Keratinocyte (primary cell): ENCODE data around the gene NCK2. TPM values are rescaled to one million over a fixed set of nuclear protein-coding genes. Genes with fewer than 3 reads are reported as not detected.

Experiments
- DNase-seq: peaks from one replicate; pipeline ENCODE4 v3.0.0-alpha.2; 2011; ENCODE audit warnings: low read depth, missing footprints, low spot score
- FAIRE-seq: peaks from 2 replicates; lab custom pipeline; 2011; peaks lifted over from hg19 to GRCh38; lab: Jason Lieb, UNC
- H2AFZ ChIP-seq: 2 replicates; pipeline ENCODE4 v1.6.0; 2012; ENCODE audit warnings: low read length, control low read depth, inconsistent platforms; ENCODE audit not compliant: control insufficient read depth
- H3K27ac ChIP-seq: 2 replicates; pipeline ENCODE4 v1.5.1; 2011; ENCODE audit warnings: low read length; ENCODE audit not compliant: control insufficient read depth, insufficient read depth
- H3K27me3 ChIP-seq: 3 replicates; pipeline ENCODE4 v1.6.0; 2011; ENCODE audit warnings: low read length; ENCODE audit not compliant: control insufficient read depth, insufficient read depth; ENCODE audit errors: extremely low read depth
- H3K36me3 ChIP-seq, 2 experiments: 2 replicates in 1 of 2; 3 replicates in 1 of 2; pipeline ENCODE4 v1.5.1; 2011; ENCODE audit warnings: low read length in 2 of 2, mild to moderate bottlenecking in 1 of 2; ENCODE audit not compliant: control insufficient read depth in 2 of 2, insufficient read depth in 2 of 2; ENCODE audit errors: extremely low read depth in 1 of 2
- H3K4me1 ChIP-seq: 3 replicates; pipeline ENCODE4 v1.5.1; 2011; ENCODE audit warnings: low read length; ENCODE audit not compliant: control insufficient read depth, insufficient read depth; ENCODE audit errors: extremely low read depth
- H3K4me2 ChIP-seq: 3 replicates; pipeline ENCODE4 v1.6.0; 2011; ENCODE audit warnings: low read depth, low read length; ENCODE audit not compliant: control insufficient read depth, insufficient read depth; ENCODE audit errors: extremely low read depth
- H3K4me3 ChIP-seq, 3 experiments: fragments of 200-600 bp in 1 of 3; sonication (generic) in 1 of 3; 2 replicates in 2 of 3; 3 replicates in 1 of 3; pipeline ENCODE4 v1.5.1; 2011 to 2016; ENCODE audit warnings: low read length in 3 of 3, mild to moderate bottlenecking in 3 of 3, control low read depth in 2 of 3, inconsistent platforms in 1 of 3, low read depth in 1 of 3, mixed read lengths in 1 of 3, mixed run types in 1 of 3, moderate library complexity in 1 of 3; ENCODE audit not compliant: control insufficient read depth in 2 of 3, insufficient read depth in 2 of 3; ENCODE audit errors: extremely low read depth in 1 of 3
- H3K79me2 ChIP-seq: 2 replicates; pipeline ENCODE4 v1.6.0; 2012; ENCODE audit warnings: low read length; ENCODE audit not compliant: control insufficient read depth, insufficient read depth
- H3K9ac ChIP-seq: 3 replicates; pipeline ENCODE4 v1.6.0; 2011; ENCODE audit warnings: low read length; ENCODE audit not compliant: control insufficient read depth, insufficient read depth; ENCODE audit errors: extremely low read depth
- H3K9me1 ChIP-seq: 3 replicates; pipeline ENCODE4 v1.6.0; 2011; ENCODE audit warnings: low read length; ENCODE audit not compliant: control insufficient read depth, insufficient read depth; ENCODE audit errors: extremely low read depth
- H3K9me3 ChIP-seq: 2 replicates; pipeline ENCODE4 v1.5.1; 2012; ENCODE audit warnings: low read depth, low read length; ENCODE audit not compliant: control insufficient read depth
- H4K20me1 ChIP-seq: 3 replicates; pipeline ENCODE4 v1.6.0; 2011; ENCODE audit warnings: low read length; ENCODE audit not compliant: control insufficient read depth, insufficient read depth; ENCODE audit errors: extremely low read depth
- CTCF ChIP-seq, 3 experiments: IDR thresholded peaks in 1 of 3; conservative IDR thresholded peaks in 1 of 3; optimal IDR thresholded peaks in 1 of 3; 2 replicates in 2 of 3; 3 replicates in 1 of 3; pipeline versions ENCODE3 to v1.5.1; 2011; ENCODE audit warnings: low read length in 3 of 3, mild to moderate bottlenecking in 3 of 3, moderate library complexity in 2 of 3, control low read depth in 1 of 3, inconsistent platforms in 1 of 3; ENCODE audit not compliant: insufficient read depth in 2 of 3; ENCODE audit errors: extremely low read depth in 1 of 3
- EZH2 ChIP-seq: IDR thresholded peaks from one replicate; pipeline ENCODE4 v1.6.1; 2012; ENCODE audit warnings: inconsistent platforms, mild to moderate bottlenecking, low read length, moderate library complexity
- dilution Hi-C: fragments of 300-500 bp; cut with MboI; formaldehyde crosslinking; loops from one replicate; pipeline ENCODE4 v1.7.0; 2020; ENCODE audit warnings: low sequenced_read_pairs; ENCODE audit not compliant: extremely low pct_ligation_motif_present
- polyA plus RNA-seq, 5 experiments: library from polyadenylated mRNA; depleted of rRNA in 3 of 5; stranded (reverse) in 3 of 5; stranded (forward) in 1 of 5; unstranded in 1 of 5; fragments of >200 nt; gene quantifications; 1 replicate in 1 of 5; 2 replicates in 3 of 5; 3 replicates in 1 of 5; pipeline versions ENCODE4 v1.2.1 to v1.2.3, GENCODE V29; 2011 to 2012; ENCODE audit warnings: missing spikeins in 2 of 5, low read depth in 1 of 5, low replicate concordance in 1 of 5

The NCK2 gene
- polyA plus RNA-seq, 1 donor (not counting 4 experiments of a cell fraction or from before 2014, with no cell fraction given), result 31.4 TPM

GRCh38 chr2:105934467-105934866 lies 189.8 kb downstream of the NCK2 start:
- no peak overlapping the region for H3K4me3 ChIP-seq
- no peaks in the 10 kb centered on the region for H4K20me1 ChIP-seq
- DNase-seq (no peak), FAIRE-seq (no peak)
- dilution Hi-C loops, result no loop called here
- TF ChIP-seq CTCF (optimal IDR thresholded peaks at IDR 0.05 in 1 of 3, IDR thresholded peaks at IDR 0.05 in 1 of 3, conservative IDR thresholded peaks at IDR 0.05 in 1 of 3; ENCODE audit: extremely low read depth in 1 of 3, insufficient read depth in 2 of 3, low read length in 3 of 3) (no peak), EZH2 (no peak)
- H3K4me1 ChIP-seq, result no peaks in the 10 kb centered on the region
- no peak overlapping the region for H2AFZ ChIP-seq
- no peaks in the 10 kb centered on the region for H3K27me3 ChIP-seq
- no peaks in the 10 kb centered on the region for H3K79me2 ChIP-seq
- no peaks in the 10 kb centered on the region for H3K9me1 ChIP-seq
- H3K36me3 ChIP-seq, result no peaks in the 10 kb centered on the region
- no peaks in the 10 kb centered on the region for H3K9me3 ChIP-seq
- H3K27ac ChIP-seq, result no peak overlapping the region
- H3K9ac ChIP-seq, result no peak overlapping the region
- no peak overlapping the region for H3K4me2 ChIP-seq

- dilution Hi-C loops, result no loop called here
- H2AFZ ChIP-seq, result no peak overlapping the region
- H3K27me3 ChIP-seq, result no peaks in the 10 kb centered on the region
These were observed 190.4 kb downstream of the NCK2 start for GRCh38 chr2:105935063-105935462.

More at GRCh38 chr2:105935063-105935462, 190.4 kb downstream of the NCK2 start:
- DNase-seq (no peak), FAIRE-seq (no peak)
- Histone ChIP-seq H3K4me1 (no peaks in the 10 kb centered on the region), H3K79me2 (no peaks in the 10 kb centered on the region), H3K9me1 (no peaks in the 10 kb centered on the region), H3K4me2 (no peak overlapping the region), H3K27ac (no peak overlapping the region), H4K20me1 (no peaks in the 10 kb centered on the region), H3K9me3 (no peaks in the 10 kb centered on the region), H3K9ac (no peak overlapping the region), H3K36me3 (no peaks in the 10 kb centered on the region), H3K4me3 (no peak overlapping the region)
- TF ChIP-seq CTCF (optimal IDR thresholded peaks at IDR 0.05 in 1 of 3, IDR thresholded peaks at IDR 0.05 in 1 of 3, conservative IDR thresholded peaks at IDR 0.05 in 1 of 3; ENCODE audit: extremely low read depth in 1 of 3, insufficient read depth in 2 of 3, low read length in 3 of 3) (no peak), EZH2 (no peak)
